HG03442 (cell line): ENCODE measurements around the gene C12orf56.
"Not testable (repeated sequence)": the region's sequence is repeated elsewhere in the genome, so short reads cannot be mapped to it uniquely, and the experiment has no call there.

Experiments
- ATAC-seq: cut with Tn5 transposase; IDR thresholded peaks from one replicate; pipeline ENCODE4 v1.9.1; 2021; ENCODE audit warnings: mild to moderate bottlenecking, moderate library complexity; ENCODE audit not compliant: unreplicated experiment

Gene C12orf56

DNA sequence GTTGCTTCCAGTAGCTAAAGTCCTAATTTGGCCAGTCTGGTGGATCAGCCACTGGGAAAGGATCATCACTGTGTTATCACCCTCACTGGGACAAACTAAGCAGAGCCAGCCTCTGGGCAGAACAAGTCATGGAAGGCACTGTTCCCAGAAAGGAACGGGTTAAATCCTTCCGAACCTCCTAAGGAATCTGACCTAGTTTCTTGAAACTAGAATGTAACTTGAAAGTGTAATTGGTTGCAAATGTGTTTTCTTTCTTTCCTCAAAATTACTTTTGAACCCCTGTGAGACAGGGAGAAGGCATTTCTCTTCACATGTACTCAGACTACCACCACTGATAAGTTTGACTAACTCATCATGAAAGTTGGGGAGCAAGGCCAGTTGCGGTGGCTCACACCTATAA, 149.8 kb downstream of the C12orf56 start:
- no peak for ATAC-seq

DNA sequence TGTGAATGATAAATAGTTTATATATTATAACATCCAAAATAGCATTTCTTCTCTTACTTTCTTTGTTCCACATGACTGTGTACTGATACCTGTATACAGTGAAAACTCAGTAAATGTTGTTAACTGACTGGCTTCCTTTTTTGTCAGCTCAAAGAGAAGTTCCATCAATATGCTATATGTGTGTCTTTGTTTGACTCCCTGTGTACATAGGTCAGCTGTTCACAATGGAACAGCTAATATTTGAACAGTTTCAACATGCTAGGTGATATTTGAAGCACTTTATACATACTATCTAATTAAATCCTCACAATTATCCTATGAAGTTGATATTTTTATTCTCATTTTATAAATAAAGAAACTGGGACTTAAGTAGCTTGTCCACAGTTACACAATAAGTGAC, 153.2 kb downstream of the C12orf56 start:
- ATAC-seq: no peak

DNA sequence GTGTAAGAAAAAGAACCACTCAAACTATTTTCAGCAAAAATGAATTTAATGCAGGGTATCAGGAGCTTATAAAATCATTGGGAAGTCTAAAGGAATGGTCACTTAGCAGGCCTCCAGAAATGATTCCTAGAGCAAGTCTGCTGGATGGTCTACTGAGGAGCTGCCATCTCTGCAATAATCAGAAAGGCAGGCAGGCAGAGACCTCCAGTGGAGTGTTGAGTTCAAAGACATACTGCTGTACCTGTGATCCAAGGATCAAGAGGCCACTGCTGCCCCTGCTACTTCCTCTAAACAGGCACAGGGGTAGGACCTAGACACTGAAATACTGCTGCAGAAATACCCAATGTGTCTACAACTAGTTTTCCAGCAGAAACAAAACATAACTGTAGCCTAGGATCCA, 154.0 kb downstream of the C12orf56 start:
- ATAC-seq: no peak

DNA sequence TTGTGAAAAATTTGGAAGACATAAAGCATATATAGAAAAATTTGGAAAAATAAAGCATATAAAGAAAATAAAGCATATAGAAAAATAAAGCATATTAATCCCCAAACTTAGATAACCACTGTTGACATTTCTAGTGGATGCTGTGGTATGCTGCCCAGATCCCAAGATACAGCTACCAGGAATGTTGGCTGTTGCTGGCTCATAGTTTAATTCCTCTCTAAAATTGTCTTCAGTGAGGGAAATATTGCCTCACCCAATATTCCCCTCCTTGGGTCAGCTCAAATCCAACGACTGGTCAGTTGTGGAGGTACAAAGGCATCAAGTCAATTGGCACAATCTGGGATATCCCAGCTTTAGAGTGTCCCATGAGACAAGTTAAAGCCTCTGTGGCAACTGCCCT, 158.4 kb downstream of the C12orf56 start:
- ATAC-seq: no peak

DNA sequence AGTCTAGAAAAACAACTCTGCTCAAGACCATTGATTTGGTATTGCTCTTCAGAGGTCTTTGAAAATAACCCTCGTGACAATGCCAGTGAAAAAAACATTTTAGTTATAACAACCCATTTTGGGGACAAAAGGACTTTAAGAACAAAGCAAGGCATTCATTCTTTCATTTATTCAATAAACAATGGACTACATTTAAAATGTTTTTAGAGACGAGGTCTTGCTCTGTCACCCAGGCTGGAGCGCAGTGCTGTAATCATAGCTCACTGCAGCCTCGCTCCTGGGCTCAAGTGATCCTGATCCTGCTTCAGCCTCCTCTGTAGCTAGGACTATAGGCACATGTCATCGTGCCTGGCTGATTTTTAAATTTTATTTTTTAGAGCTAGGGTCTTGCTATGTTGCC, 160.8 kb downstream of the C12orf56 start:
- no peak for ATAC-seq

DNA sequence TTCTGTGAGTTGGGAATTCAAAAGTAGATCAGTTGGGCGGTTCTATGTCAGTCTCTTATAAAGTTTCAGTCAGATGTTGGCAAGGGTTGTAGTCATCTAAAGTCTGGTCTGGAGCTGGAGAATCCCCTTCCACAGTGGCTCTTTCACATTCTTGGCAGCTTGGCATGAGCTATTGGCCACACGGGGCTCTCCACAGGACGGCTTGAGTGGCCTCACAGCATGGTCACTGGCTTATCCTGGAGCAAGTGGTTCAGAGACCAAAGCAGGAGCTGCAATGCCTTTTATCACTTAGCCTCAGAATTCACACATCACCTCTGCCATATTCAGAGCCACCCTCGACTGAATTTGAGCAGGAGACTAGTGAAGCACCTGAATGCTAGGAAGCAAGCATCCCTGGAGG, 161.3 kb downstream of the C12orf56 start:
- no peak for ATAC-seq

DNA sequence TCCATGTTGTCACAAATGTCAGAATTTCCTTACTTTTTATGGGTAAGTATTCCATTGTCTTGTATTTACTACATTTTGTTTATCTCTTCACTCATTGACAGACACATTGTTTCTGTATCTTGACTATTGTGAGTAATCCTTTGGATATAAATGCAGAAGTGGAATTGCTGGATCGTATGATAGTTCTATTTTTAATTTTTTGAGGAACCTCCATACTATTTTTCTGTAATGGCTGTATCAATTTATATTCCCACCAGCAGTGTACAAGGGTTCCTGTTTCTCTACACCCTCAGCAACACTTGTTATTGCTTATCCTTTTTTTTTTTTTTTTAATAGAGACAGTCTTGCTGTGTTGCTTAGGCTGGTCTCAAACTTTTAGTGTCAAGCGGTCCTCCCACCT, 164.9 kb downstream of the C12orf56 start:
- ATAC-seq: no peak

DNA sequence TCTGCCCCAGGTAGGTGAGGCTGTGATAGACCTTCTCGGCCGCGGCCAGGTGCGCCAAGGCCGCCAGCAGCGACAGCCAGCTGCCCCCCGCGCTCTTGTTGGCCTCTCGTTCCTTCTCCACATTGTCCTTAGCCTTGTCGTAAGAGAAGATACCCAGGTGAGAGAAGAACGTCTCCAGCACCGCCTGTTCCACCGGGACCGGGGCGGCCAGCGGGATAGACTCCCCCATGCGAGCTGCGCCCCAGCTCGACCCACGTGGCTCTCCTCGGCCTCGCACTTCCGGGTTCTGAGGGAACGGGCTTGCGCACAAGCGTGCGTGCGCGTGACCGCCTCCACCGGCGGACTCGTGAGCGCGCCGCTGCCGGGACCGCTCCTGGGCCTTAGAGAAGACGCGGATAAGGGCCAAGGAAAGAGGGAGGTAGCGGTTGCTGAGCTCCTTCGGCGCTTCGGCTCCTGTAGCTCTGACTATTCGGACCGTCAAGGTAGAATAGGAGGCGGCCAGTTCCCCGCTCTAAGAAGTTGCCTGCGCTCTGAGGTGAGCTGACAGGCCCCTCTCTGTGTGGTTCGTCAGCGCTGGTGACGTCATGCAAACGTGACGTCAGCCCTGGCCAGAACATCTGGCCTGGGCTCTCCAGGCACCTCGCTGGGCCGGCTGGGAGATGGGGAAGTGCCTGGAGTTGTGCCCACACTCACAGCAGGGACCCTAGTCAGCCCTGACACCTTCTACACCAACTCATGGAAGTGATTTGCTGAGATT, 168.4 kb downstream of the C12orf56 start, which contains the start of gene KICS2:
Gene KICS2, minus strand, starts transcription at position 288 of the 757 bp plus-strand sequence. Its CDS starts 59 bp downstream, at position 229.
- peak; percentile 92 for ATAC-seq

DNA sequence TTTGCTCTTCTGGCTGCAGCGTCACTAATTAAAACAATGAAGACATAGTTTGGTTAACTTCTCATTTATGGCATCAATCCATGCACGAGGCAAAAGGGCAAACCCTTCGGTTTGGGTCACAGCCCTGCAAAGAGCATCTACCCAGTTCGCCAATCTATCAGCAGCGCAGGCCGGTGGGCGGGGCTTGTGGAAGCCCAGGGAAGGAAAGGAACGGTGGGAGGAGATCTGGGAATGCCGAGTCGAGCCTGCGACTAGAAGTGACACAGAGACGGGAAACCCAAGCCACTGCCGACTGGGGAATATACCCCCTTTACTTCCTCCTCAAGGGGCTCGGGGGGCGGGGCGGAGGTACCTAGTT, 168.9 kb downstream of the C12orf56 start:
- ATAC-seq: peak; percentile 23

DNA sequence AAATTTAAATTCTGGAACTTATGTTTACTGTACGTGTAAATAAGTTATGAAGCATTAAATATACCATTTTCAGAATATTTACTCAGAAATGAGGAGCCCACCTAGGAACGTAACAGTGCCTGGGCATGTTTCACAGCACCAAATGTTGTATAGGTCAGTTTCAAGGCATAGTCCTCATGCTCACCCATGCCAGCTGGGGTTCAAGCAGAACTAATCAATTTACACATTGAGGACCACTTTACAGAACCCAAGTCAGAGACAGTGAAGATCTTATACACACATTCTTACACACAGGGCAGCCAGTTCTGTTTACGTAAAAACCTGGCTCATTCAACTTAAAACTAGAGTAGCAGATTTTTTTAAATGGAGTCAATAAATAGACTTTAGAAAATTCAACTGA, 170.5 kb downstream of the C12orf56 start:
- ATAC-seq: no peak

DNA sequence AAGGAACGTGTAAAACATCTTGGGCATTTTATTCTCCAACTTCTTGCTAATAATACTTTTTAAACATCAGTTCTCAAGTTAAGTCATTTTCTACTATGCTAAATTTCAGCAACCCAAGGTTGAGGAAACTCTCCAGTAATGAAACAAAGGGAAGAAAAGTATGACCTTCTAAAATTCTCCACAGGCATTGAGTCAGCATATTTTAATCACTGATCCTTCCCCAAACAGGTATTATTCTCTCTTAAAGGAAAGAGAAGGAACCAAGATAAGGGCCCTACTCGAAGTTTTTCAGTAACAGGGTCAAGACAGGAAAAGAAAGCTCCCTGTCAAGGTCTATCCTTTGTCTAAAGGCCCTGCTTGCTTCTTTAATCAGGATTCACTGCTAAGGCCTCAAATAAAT, 171.4 kb downstream of the C12orf56 start:
- ATAC-seq: no peak

DNA sequence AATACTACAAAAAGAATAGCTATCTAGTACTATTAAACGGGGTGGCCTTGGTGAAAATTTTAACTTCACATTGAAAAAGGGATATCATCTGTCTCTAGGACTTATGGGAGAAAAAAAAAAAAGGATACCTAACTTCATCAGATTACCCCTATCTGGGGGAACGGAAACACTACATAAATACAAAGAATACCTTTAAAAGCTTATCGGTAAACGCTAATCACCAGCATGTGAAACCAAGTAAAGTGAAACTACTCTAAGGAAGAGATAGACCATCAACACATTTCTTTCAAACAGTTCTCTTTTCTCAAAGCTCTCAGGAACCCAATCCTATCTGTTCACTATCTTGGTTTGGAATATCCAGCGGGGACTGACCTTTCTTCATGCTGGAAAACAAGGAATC, 172.0 kb downstream of the C12orf56 start:
- no peak for ATAC-seq

DNA sequence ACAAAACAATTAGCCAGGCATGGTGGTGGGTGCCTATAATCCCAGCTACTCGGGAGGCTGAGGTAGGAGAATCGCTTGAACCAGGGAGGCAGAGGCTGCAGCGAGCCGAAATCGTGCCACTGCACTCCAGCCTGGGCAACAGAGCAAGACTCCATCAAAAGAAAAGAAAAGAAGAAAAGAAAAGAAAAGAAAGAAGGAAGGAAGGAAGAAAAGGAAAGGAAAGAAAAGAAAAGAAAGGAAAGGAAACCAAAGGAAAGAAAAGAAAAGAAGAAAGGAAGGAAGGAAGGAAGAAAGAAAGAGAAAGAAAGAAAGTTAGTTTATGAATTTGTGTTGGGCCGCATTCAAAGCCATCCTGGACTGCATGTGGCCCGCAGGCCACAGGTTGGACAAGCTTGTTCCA, 172.9 kb downstream of the C12orf56 start:
- not testable (repeated sequence) for ATAC-seq

DNA sequence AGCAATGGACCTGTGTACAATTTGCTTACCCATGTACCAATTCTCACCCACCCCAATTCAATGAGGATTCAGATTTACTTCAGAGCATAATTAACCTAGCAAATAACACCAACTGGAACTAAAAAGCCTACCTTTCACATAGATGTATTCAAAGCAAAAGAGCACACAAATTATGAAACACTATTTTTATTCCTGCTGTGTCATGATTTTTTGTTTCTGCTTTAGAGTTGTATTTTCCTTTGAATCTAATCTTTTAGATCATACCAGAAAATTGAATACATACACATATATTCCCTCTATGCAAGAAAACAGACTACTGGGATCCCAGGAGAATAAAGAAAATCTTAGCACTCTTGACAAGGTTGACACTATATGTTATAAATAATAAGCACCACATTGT, 174.3 kb downstream of the C12orf56 start:
- no peak for ATAC-seq
